Measurements from ENCODE around the gene RDX. TPM values are rescaled to one million over a fixed set of nuclear protein-coding genes. Genes with fewer than 3 reads are reported as not detected.

The RDX gene
- total RNA-seq, 1 experiment from 2014 or later = 77.4 TPM

DNA sequence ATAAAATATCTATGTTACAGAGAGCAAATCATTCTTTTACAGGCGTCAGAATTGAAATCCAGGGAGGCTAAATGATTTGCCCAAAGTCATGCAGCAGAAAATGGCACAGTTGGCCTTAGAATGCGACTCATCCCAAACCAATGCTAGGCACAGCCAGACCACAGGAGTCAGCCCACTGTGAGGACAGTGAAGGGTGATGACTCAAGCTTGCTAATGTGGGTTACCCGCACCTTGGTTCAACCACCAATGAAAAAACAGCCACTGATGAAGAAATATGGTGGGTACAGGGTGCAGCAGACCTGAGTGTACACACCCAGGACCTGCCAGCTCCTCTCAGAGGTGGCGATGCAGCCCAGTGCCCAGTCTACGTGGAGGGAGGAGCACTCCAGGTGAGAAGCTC, 113.5 kb downstream of the RDX start (continued):
- TF ChIP-seq NR1H2 (CRISPR knock-in tag; IDR thresholded peaks at IDR 0.05) (no peak), NFE2L1 (CRISPR knock-in tag; IDR thresholded peaks at IDR 0.05) (no peak)
- TF ChIP-seq, protein P1, sequence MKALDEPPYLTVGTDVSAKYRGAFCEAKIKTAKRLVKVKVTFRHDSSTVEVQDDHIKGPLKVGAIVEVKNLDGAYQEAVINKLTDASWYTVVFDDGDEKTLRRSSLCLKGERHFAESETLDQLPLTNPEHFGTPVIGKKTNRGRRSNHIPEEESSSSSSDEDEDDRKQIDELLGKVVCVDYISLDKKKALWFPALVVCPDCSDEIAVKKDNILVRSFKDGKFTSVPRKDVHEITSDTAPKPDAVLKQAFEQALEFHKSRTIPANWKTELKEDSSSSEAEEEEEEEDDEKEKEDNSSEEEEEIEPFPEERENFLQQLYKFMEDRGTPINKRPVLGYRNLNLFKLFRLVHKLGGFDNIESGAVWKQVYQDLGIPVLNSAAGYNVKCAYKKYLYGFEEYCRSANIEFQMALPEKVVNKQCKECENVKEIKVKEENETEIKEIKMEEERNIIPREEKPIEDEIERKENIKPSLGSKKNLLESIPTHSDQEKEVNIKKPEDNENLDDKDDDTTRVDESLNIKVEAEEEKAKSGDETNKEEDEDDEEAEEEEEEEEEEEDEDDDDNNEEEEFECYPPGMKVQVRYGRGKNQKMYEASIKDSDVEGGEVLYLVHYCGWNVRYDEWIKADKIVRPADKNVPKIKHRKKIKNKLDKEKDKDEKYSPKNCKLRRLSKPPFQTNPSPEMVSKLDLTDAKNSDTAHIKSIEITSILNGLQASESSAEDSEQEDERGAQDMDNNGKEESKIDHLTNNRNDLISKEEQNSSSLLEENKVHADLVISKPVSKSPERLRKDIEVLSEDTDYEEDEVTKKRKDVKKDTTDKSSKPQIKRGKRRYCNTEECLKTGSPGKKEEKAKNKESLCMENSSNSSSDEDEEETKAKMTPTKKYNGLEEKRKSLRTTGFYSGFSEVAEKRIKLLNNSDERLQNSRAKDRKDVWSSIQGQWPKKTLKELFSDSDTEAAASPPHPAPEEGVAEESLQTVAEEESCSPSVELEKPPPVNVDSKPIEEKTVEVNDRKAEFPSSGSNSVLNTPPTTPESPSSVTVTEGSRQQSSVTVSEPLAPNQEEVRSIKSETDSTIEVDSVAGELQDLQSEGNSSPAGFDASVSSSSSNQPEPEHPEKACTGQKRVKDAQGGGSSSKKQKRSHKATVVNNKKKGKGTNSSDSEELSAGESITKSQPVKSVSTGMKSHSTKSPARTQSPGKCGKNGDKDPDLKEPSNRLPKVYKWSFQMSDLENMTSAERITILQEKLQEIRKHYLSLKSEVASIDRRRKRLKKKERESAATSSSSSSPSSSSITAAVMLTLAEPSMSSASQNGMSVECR (CRISPR knock-in tag; IDR thresholded peaks at IDR 0.05; ENCODE audit: borderline replicate concordance) = no peak

DNA sequence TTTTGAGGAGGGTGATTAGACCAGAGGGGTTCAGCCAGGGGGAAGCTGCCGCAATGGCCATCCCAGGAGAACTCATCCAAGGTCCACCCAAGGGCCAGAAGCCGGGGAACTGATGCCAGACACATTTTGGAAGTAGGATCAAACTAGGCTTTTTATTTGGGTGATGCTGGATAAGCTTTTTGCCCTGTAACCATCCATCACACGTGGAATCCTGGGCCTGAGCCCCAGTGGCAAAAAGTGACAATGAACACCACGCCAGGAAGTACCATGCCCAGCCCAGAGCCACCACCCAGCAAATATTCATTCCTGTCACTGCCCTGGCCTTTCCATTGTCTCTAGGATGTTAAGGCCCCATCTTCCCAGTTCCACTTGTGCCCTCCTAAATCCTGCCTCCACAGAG, 117.3 kb downstream of the RDX start:
- no peak for ATAC-seq
- DNase-seq (ENCODE audit: low spot score) = no peak
- H3K27ac Mint-ChIP-seq = no peak overlapping the region
- H3K27me3 Mint-ChIP-seq (ENCODE audit: low read depth) = peaks cover 9% of the 10 kb centered on the region
- H3K4me3 Mint-ChIP-seq = no peak overlapping the region
- H3K36me3 Mint-ChIP-seq = no peaks in the 10 kb centered on the region
- ChIA-PET POLR2A (no interaction called here), CTCF (no interaction called here)
- peaks cover 31% of the 10 kb centered on the region for H3K4me1 Mint-ChIP-seq
- no peaks in the 10 kb centered on the region for H3K9me3 Mint-ChIP-seq
- TF ChIP-seq ZNF396 (CRISPR knock-in tag; IDR thresholded peaks at IDR 0.05; ENCODE audit: borderline replicate concordance) (no peak), HMGA2 (CRISPR knock-in tag; IDR thresholded peaks at IDR 0.05) (no peak), SOX15 (CRISPR knock-in tag; IDR thresholded peaks at IDR 0.05) (no peak), NFATC4 (CRISPR knock-in tag; IDR thresholded peaks at IDR 0.05) (no peak), NFYB (CRISPR knock-in tag; conservative IDR thresholded peaks at IDR 0.05; ENCODE audit: low read depth) (no peak), CREB1 (CRISPR knock-in tag; IDR thresholded peaks at IDR 0.05) (no peak), FOXK1 (CRISPR knock-in tag; IDR thresholded peaks at IDR 0.05) (no peak), ZNF263 (CRISPR knock-in tag; IDR thresholded peaks at IDR 0.05; ENCODE audit: low read depth) (no peak), FOXJ3 (CRISPR knock-in tag; IDR thresholded peaks at IDR 0.05; ENCODE audit: borderline replicate concordance) (no peak), ETV6 (CRISPR knock-in tag; IDR thresholded peaks at IDR 0.05) (no peak), EMX1 (CRISPR knock-in tag; IDR thresholded peaks at IDR 0.05) (no peak), PRRX2 (CRISPR knock-in tag; IDR thresholded peaks at IDR 0.05) (no peak), ZNF416 (CRISPR knock-in tag; IDR thresholded peaks at IDR 0.05) (no peak), ELF4 (CRISPR knock-in tag; IDR thresholded peaks at IDR 0.05; ENCODE audit: low read depth) (no peak)
- TF ChIP-seq, protein P1 (CRISPR knock-in tag; IDR thresholded peaks at IDR 0.05; ENCODE audit: borderline replicate concordance) = no peak
- TF ChIP-seq, protein P2, sequence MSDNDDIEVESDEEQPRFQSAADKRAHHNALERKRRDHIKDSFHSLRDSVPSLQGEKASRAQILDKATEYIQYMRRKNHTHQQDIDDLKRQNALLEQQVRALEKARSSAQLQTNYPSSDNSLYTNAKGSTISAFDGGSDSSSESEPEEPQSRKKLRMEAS (CRISPR knock-in tag; IDR thresholded peaks at IDR 0.05) = no peak
- TF ChIP-seq, protein P3, sequence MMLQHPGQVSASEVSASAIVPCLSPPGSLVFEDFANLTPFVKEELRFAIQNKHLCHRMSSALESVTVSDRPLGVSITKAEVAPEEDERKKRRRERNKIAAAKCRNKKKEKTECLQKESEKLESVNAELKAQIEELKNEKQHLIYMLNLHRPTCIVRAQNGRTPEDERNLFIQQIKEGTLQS (CRISPR knock-in tag; conservative IDR thresholded peaks at IDR 0.05) = no peak
- TF ChIP-seq, protein P4, sequence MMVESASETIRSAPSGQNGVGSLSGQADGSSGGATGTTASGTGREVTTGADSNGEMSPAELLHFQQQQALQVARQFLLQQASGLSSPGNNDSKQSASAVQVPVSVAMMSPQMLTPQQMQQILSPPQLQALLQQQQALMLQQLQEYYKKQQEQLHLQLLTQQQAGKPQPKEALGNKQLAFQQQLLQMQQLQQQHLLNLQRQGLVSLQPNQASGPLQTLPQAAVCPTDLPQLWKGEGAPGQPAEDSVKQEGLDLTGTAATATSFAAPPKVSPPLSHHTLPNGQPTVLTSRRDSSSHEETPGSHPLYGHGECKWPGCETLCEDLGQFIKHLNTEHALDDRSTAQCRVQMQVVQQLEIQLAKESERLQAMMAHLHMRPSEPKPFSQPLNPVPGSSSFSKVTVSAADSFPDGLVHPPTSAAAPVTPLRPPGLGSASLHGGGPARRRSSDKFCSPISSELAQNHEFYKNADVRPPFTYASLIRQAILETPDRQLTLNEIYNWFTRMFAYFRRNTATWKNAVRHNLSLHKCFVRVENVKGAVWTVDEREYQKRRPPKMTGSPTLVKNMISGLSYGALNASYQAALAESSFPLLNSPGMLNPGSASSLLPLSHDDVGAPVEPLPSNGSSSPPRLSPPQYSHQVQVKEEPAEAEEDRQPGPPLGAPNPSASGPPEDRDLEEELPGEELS (CRISPR knock-in tag; IDR thresholded peaks at IDR 0.05) = no peak
- TF ChIP-seq, protein P5, sequence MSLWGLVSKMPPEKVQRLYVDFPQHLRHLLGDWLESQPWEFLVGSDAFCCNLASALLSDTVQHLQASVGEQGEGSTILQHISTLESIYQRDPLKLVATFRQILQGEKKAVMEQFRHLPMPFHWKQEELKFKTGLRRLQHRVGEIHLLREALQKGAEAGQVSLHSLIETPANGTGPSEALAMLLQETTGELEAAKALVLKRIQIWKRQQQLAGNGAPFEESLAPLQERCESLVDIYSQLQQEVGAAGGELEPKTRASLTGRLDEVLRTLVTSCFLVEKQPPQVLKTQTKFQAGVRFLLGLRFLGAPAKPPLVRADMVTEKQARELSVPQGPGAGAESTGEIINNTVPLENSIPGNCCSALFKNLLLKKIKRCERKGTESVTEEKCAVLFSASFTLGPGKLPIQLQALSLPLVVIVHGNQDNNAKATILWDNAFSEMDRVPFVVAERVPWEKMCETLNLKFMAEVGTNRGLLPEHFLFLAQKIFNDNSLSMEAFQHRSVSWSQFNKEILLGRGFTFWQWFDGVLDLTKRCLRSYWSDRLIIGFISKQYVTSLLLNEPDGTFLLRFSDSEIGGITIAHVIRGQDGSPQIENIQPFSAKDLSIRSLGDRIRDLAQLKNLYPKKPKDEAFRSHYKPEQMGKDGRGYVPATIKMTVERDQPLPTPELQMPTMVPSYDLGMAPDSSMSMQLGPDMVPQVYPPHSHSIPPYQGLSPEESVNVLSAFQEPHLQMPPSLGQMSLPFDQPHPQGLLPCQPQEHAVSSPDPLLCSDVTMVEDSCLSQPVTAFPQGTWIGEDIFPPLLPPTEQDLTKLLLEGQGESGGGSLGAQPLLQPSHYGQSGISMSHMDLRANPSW (CRISPR knock-in tag; conservative IDR thresholded peaks at IDR 0.05; ENCODE audit: low read depth) = no peak
